ENCODE results near the gene HS3ST2. TPM values are rescaled to one million over a fixed set of nuclear protein-coding genes. Genes with fewer than 3 reads are reported as not detected.

The HS3ST2 gene
- total and polyA plus RNA-seq, 2 donors (not counting 3 experiments of a cell fraction or from before 2014, with no cell fraction given), result not detected

DNA sequence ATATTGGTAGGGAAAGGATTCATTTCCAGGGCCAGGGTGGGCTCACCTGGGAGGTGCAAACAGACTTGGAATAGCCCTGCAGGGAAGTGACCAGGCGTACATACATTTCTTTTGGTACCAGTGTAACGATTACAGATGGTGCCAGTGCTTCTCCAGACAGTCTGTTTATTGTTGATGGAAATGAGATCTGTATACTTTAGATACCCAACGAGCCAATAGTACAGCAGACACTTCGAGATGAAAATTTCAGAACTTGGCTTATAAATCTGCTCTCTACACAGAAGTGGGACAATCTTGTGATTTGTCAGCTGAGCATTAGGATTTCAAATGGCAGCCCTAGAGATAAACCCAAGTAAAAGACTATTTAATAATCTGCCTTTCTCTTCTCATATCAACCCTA is 57.9 kb downstream of the HS3ST2 start:
- ChIA-PET CTCF (no interaction called here), POLR2A (no interaction called here)
- TF ChIP-seq JUN (IDR thresholded peaks at IDR 0.05; ENCODE audit: borderline replicate concordance, insufficient read depth, insufficient read length, low read depth), result no peak
- TF ChIP-seq, protein P1, sequence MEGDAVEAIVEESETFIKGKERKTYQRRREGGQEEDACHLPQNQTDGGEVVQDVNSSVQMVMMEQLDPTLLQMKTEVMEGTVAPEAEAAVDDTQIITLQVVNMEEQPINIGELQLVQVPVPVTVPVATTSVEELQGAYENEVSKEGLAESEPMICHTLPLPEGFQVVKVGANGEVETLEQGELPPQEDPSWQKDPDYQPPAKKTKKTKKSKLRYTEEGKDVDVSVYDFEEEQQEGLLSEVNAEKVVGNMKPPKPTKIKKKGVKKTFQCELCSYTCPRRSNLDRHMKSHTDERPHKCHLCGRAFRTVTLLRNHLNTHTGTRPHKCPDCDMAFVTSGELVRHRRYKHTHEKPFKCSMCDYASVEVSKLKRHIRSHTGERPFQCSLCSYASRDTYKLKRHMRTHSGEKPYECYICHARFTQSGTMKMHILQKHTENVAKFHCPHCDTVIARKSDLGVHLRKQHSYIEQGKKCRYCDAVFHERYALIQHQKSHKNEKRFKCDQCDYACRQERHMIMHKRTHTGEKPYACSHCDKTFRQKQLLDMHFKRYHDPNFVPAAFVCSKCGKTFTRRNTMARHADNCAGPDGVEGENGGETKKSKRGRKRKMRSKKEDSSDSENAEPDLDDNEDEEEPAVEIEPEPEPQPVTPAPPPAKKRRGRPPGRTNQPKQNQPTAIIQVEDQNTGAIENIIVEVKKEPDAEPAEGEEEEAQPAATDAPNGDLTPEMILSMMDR (IDR thresholded peaks at IDR 0.05; ENCODE audit: extremely low read depth in 1 of 2, insufficient read depth in 1 of 2, low read depth in 1 of 2, low read length in 2 of 2), result no peak
- TF ChIP-seq EZH2 (IDR thresholded peaks at IDR 0.05; ENCODE audit: borderline replicate concordance, low read depth, low read length, severe bottlenecking), result no peak
- TF ChIP-seq GATA2 (IDR thresholded peaks at IDR 0.05; ENCODE audit: insufficient read depth, insufficient read length, low read depth, low read length), result no peak
- TF ChIP-seq, protein P2, sequence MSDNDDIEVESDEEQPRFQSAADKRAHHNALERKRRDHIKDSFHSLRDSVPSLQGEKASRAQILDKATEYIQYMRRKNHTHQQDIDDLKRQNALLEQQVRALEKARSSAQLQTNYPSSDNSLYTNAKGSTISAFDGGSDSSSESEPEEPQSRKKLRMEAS (IDR thresholded peaks at IDR 0.05; ENCODE audit: insufficient read depth, insufficient read length), result no peak
- no peak for TF ChIP-seq FOS (IDR thresholded peaks at IDR 0.05; ENCODE audit: borderline replicate concordance, insufficient read depth, low read length)
- no peak for TF ChIP-seq MYC (IDR thresholded peaks at IDR 0.05; ENCODE audit: low read depth, low read length)
- TF ChIP-seq POLR2A (IDR thresholded peaks at IDR 0.05; ENCODE audit: low read depth, low read length), result no peak
- TF ChIP-seq POLR2AphosphoS5 (IDR thresholded peaks at IDR 0.05; ENCODE audit: insufficient read depth, low read depth, low read length), result no peak
- FAIRE-seq (no peak), DNase-seq (ENCODE audit: low read depth, low spot score) (no peak)
- H3K4me2 ChIP-seq (ENCODE audit: insufficient read depth, low read length), result no peak overlapping the region
- no peaks in the 10 kb centered on the region for H3K9me1 ChIP-seq (replicated peaks; ENCODE audit: control insufficient read depth, extremely low read depth, insufficient read depth, low read length)
- no peaks in the 10 kb centered on the region for H3K36me3 ChIP-seq (ENCODE audit: control insufficient read depth in 2 of 2, extremely low read depth in 1 of 2, insufficient read depth in 2 of 2, low read length in 2 of 2)
- dilution Hi-C loops (cut with MboI; ENCODE audit: extremely low pct_ligation_motif_present, low sequenced_read_pairs) (no loop called here), intact Hi-C loops (cut with micrococcal nuclease) (no loop called here)
- no peaks in the 10 kb centered on the region for H3K4me1 ChIP-seq (ENCODE audit: control insufficient read depth, extremely low read depth, insufficient read depth, low read length)
- H2AFZ ChIP-seq (ENCODE audit: low read depth, low read length), result no peak overlapping the region
- no peak overlapping the region for H3K27ac ChIP-seq (ENCODE audit: insufficient read depth, low read depth, low read length)
- no peaks in the 10 kb centered on the region for H3K27me3 ChIP-seq (ENCODE audit: control insufficient read depth in 2 of 2, insufficient read depth in 2 of 2, low read length in 2 of 2)
- no peak overlapping the region for H3K4me3 ChIP-seq (replicated peaks in 1 of 3; ENCODE audit: insufficient read depth in 1 of 3, low read depth in 1 of 3, low read length in 3 of 3)
- H4K20me1 ChIP-seq (replicated peaks; ENCODE audit: control insufficient read depth, extremely low read depth, insufficient read depth, low read length), result no peaks in the 10 kb centered on the region
- no TSS peak for BruUV-seq (replicated peaks)
- H3K79me2 ChIP-seq (ENCODE audit: control insufficient read depth, insufficient read depth, low read length), result no peaks in the 10 kb centered on the region
- no peaks in the 10 kb centered on the region for H3K9me3 ChIP-seq (replicated peaks; ENCODE audit: control insufficient read depth, insufficient read depth, low read length)
- H3K9ac ChIP-seq (replicated peaks; ENCODE audit: extremely low read depth, insufficient read depth, low read length), result no peak overlapping the region

Data from endothelial cell of umbilical vein (primary cell).